HL-60 (cell line): ENCODE data around the gene CNPY3.
A peak's percentile ranks its signal among the peaks of the same experiment; 100 is the strongest.
"Not testable (repeated sequence)": the region's sequence is repeated elsewhere in the genome, so short reads cannot be mapped to it uniquely, and the experiment has no call there.

ENCODE experiments used
- DNase-seq, 2 experiments: peaks; one replicate each; pipeline ENCODE4 v3.0.0-alpha.2; 2010 to 2020; ENCODE audit warnings: low read depth in 1 of 2, low spot score in 1 of 2
- H3K27ac ChIP-seq: fragments of 250-450 bp; sonication (Bioruptor Pico); replicated peaks from 2 replicates; pipeline ENCODE4 v1.5.1; 2020; ENCODE audit warnings: mild to moderate bottlenecking, moderate library complexity
- H3K27me3 ChIP-seq: fragments of 250-450 bp; sonication (Bioruptor Pico); 2 replicates; pipeline ENCODE4 v1.5.1; 2021; ENCODE audit warnings: mild to moderate bottlenecking, moderate library complexity; ENCODE audit not compliant: insufficient read depth, poor library complexity, severe bottlenecking
- H3K4me3 ChIP-seq: replicated peaks from 2 replicates; pipeline ENCODE4 v1.5.1; 2011; ENCODE audit warnings: mild to moderate bottlenecking, control low read depth, low read length; ENCODE audit not compliant: insufficient read depth
- CTCF ChIP-seq: IDR thresholded peaks from one replicate; pipeline ENCODE4 v1.5.1; 2011; ENCODE audit warnings: low read length, control low read depth, inconsistent platforms; ENCODE audit not compliant: insufficient read depth
- GABPA ChIP-seq: IDR thresholded peaks from 2 replicates; pipeline ENCODE4 v1.6.1; 2012; ENCODE audit warnings: low read depth
- POLR2AphosphoS5 ChIP-seq: IDR thresholded peaks from 2 replicates; pipeline ENCODE4 v1.6.1; 2012; ENCODE audit warnings: low read depth
- SPI1 ChIP-seq: IDR thresholded peaks from 2 replicates; pipeline ENCODE4 v1.6.1; 2012; ENCODE audit warnings: low read depth, mild to moderate bottlenecking, borderline replicate concordance
- TF ChIP-seq, protein P1 (sequence below): IDR thresholded peaks from 2 replicates; pipeline ENCODE4 v1.6.1; 2012; ENCODE audit warnings: low read depth; ENCODE audit not compliant: insufficient replicate concordance

The CNPY3 gene

DNA sequence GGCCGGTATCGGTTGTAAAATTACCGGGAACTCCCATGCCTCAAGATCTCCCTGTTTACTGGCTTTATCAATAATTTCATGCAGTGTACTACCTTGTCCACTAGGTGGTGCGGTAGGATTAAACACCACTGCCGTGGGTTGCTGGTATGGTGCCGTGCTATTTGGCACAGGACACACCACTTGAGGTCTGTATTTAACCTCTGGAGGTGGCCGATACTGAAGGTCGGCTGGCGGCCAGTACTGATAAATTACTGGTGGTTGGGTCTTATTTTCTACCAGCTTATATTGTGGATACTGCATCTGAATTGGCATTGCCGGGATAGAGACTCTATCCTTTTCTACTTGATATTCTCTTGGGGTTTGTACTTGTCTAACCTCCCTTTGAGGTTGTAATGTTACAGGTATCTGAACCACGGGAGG lies 27.7 kb upstream of the CNPY3 start:
- no peaks in the 10 kb centered on the region for H3K27me3 ChIP-seq
- H3K4me3 ChIP-seq, result no peak overlapping the region
- peak; percentile 52 to 85 for DNase-seq
- no peak for TF ChIP-seq SPI1
- peak; percentile 76 for TF ChIP-seq CTCF
- TF ChIP-seq, protein P1, sequence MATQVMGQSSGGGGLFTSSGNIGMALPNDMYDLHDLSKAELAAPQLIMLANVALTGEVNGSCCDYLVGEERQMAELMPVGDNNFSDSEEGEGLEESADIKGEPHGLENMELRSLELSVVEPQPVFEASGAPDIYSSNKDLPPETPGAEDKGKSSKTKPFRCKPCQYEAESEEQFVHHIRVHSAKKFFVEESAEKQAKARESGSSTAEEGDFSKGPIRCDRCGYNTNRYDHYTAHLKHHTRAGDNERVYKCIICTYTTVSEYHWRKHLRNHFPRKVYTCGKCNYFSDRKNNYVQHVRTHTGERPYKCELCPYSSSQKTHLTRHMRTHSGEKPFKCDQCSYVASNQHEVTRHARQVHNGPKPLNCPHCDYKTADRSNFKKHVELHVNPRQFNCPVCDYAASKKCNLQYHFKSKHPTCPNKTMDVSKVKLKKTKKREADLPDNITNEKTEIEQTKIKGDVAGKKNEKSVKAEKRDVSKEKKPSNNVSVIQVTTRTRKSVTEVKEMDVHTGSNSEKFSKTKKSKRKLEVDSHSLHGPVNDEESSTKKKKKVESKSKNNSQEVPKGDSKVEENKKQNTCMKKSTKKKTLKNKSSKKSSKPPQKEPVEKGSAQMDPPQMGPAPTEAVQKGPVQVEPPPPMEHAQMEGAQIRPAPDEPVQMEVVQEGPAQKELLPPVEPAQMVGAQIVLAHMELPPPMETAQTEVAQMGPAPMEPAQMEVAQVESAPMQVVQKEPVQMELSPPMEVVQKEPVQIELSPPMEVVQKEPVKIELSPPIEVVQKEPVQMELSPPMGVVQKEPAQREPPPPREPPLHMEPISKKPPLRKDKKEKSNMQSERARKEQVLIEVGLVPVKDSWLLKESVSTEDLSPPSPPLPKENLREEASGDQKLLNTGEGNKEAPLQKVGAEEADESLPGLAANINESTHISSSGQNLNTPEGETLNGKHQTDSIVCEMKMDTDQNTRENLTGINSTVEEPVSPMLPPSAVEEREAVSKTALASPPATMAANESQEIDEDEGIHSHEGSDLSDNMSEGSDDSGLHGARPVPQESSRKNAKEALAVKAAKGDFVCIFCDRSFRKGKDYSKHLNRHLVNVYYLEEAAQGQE, result no peak
- no peak for TF ChIP-seq GABPA
- TF ChIP-seq POLR2AphosphoS5, result no peak
- H3K27ac ChIP-seq, result no peak overlapping the region

DNA sequence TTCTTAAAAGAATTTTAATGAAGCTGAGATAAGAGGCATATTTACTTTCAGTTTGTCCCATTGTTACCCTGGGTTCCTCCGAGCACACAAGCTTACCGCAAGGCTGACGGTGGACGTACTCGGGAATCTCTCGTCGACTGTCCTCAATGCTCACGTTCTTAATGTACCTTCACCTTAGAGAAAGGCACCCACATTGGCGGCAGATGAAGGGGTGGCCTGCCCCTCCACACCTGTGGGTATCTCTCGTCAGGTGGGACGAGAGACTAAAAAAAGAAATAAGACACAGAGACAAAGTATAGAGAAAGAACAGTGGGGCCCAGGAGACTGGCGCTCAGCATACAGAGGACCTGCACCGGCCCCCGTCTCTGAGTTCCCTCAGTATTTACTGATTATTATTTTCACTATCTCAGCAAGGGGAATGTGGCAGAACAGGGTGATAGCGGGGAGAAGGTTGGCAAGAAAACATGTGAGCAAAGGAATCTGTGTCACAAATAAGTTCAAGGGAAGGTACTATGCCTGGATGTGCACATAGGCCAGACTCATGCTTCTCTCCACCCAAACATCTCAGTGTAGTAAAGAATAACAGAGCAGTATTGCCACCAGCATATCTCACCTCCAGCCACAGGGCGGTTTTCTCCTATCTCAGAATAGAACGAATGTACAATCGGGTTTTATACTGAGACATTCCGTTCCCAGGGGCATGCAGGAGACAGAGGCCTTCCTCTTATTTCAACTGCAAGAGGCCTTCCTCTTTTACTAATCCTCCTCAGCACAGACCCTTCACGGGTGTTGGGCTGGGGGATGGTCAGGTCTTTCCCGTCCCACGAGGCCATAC lies 26.6 kb upstream of the CNPY3 start:
- H3K4me3 ChIP-seq, H3K27me3 ChIP-seq: not testable (repeated sequence)
- peak in 1 of 2 experiments; percentile 71 for DNase-seq
- TF ChIP-seq SPI1, result peak; percentile 96
- H3K27ac ChIP-seq, result peak overlapping the region; percentile 30

GRCh38 chr6:42904467-42904866 lies 24.8 kb upstream of the CNPY3 start:
- TF ChIP-seq GABPA (no peak), CTCF (no peak)
- no peak for DNase-seq
- H3K27me3 ChIP-seq, result no peaks in the 10 kb centered on the region
- no peak overlapping the region for H3K4me3 ChIP-seq
- no peak overlapping the region for H3K27ac ChIP-seq

DNA sequence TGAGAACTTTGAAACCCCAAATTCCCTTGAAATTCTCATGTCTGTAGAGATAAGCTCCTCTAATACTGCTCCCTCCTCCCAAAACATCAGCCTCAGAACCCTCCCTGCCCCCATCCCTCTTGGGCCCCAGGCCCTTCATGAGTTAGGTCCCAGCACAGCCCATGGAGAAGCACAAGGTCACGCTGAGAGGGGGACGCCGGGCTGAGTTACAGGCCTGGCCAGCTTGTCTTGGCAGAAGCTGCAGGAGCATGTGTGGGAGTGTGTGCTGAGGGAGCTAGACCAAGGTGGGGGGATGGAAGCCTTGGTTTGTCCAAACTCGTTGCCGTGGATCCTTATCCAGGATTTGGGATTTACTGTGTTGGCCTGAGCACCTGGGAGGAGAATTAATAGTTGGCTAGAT lies 21.9 kb upstream of the CNPY3 start:
- no peak overlapping the region for H3K27ac ChIP-seq
- DNase-seq, result no peak
- no peaks in the 10 kb centered on the region for H3K27me3 ChIP-seq
- TF ChIP-seq GABPA (no peak), POLR2AphosphoS5 (no peak)
- TF ChIP-seq, protein P1, result no peak
- H3K4me3 ChIP-seq, result no peak overlapping the region

DNA sequence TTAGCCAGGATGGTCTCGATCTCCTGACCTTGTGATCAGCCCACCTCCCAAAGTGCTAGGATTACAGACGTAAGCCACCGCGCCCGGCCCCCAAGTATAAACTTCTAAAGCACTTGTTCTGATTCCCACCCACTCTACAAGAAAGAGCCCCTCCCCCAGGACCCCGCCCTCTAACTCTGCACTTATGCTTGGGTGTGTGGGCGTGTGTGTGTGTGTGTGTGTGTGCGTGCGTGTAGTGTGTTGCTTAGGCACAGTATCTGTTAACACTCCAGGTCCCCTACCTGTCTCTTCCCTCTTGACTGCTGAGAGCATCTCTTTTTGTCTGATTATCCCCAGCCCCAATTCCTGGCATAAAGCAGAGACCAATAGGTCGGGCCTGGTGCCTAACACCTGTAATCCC lies 19.4 kb upstream of the CNPY3 start:
- H3K27me3 ChIP-seq, result no peaks in the 10 kb centered on the region
- no peak overlapping the region for H3K27ac ChIP-seq
- TF ChIP-seq POLR2AphosphoS5 (no peak), CTCF (no peak), SPI1 (no peak), GABPA (no peak)
- TF ChIP-seq, protein P1, result no peak
- H3K4me3 ChIP-seq, result no peak overlapping the region
- no peak for DNase-seq
